ENCODE data around the gene LRRTM4.

LRRTM4 gene

DNA sequence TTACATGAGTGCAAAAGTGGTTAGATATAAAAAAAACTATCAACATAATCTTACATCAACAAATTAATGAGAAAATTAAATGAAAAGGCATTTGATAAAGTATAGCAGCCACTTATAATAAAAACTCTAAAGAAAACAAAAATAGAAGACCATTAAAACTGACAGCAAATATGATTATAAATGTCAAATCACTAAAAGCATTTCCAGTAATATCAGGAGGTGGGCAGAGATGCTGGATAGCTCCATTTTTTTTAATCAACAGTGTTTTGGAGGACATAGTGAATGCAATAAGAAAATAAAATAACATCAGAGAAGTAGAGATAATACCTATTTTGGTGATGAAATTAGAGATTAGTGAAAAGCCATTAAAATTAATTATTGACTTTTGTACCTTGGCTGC is 173.4 kb downstream of the LRRTM4 start:
- DNase-seq (ENCODE audit: low read depth, low spot score), result no peak
- H3K4me3 ChIP-seq (ENCODE audit: low read length), result no peak overlapping the region

DNA sequence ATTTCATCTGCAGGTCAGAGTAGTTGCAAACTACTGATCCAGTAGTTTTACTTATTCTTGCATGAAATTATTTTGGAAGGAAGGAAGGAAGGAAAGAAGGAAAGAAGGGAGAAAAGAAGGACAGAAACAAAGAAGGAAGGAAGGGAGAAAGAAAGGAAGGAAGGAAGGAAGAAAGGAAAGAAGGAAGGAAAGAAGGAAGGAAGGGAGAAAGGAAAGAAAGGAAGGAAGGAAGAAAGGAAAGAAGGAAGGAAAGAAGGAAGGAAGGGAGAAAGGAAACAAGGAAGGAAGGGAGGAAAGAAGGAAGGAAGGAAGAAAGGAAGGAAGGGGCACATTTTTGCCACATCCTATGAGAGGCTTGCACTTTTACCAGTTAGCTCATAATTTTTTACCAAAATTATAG is 186.2 kb downstream of the LRRTM4 start:
- no peak overlapping the region for H3K4me3 ChIP-seq (ENCODE audit: low read length)
- no peak for DNase-seq (ENCODE audit: low read depth, low spot score)

DNA sequence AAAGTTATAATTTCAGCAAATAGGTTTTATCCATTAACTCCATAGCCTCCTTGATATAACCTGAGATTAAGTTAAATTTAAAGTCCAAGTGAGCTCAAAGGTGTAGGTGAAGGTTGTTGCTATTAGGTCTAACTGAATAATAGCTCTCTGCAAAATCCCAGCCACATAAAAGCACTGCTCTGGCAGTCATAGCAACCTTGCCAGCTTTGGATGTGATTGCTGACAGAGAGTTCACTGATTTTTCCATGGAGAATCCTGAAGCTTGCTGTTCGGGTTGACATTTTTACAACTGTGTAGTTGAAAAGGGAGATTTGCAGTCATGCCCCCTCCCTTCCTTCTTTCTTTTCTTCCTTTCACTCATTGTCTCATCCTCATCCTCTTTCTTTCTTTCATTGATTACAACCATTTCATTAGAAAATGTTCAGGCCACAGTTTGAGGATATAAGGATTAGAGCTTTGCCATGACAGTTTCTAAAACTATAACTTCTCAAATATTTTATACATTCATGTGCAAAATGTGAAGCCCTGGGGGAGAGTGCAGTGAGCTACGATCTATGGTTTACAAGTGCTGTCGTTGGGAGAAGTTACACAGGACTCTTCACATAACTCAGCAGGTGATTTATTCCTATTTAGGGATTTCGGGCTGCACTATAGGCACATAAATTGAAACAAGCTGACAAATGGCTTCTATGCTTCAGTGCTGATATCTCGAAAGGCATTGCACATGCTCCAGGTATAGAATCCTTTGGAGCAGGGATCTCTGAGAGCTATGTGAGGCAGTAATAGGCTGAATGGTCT is 193.8 kb downstream of the LRRTM4 start:
- no peak for DNase-seq (ENCODE audit: low read depth, low spot score)
- no peak overlapping the region for H3K4me3 ChIP-seq (ENCODE audit: low read length)

DNA sequence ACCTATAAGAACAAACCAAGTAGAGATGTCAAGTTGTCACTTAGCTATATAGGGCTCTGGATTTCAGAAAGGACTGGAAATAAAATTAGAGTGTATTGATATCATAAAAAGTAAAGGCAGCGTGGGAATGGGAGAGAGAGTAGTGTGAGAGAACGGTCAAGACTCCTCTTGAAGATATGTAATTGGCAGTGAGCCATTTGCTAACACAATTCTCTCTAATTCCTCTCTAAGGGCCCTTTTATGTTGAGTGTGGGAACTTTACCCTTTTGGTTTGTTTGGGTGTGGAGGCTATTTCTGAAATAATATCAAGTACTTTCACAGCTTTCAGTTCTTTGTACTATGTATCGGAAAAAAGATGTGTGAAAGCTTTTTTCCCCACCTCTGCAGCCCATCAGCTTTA is 196.8 kb downstream of the LRRTM4 start:
- no peak overlapping the region for H3K4me3 ChIP-seq (ENCODE audit: low read length)
- no peak for DNase-seq (ENCODE audit: low read depth, low spot score)

DNA sequence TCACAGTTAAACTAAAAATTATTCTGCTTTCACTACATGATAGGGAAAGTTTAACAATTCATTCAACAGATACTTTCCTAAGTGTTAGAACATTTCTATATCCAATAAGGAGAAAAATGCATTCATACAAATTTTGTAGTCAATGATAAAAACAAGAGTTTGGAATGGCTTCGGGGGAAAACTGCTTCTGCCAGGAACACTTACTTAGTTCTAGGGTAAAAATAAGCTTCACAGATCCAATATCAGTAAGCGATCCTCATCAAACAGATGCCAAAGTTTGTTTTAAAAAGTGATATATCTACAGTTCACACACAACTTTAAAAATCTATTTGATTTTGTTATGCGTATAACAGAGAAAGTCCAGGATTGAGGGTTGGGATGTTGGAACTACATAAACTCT is 199.7 kb downstream of the LRRTM4 start:
- no peak overlapping the region for H3K4me3 ChIP-seq (ENCODE audit: low read length)
- DNase-seq (ENCODE audit: low read depth, low spot score), result no peak

DNA sequence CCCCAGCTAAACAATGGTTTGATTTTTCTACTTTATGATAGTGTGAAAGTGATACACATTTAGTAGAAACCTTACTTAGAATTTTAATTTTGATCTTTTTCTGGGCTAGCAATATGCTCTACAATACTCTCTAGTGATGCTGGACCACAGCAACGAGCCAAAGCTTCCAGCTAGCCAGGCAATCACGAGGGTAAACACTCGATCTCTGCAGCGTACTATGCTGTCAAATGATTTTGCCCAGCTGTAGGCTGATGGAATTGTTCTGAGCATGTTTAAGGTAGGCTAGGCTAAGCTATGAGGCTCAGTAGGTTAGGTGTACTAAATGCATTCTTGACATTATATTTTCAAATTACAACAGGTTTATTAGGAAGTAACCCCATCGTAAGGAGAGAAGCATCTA is 207.5 kb downstream of the LRRTM4 start:
- DNase-seq (ENCODE audit: low read depth, low spot score), result no peak
- no peak overlapping the region for H3K4me3 ChIP-seq (ENCODE audit: low read length)

DNA sequence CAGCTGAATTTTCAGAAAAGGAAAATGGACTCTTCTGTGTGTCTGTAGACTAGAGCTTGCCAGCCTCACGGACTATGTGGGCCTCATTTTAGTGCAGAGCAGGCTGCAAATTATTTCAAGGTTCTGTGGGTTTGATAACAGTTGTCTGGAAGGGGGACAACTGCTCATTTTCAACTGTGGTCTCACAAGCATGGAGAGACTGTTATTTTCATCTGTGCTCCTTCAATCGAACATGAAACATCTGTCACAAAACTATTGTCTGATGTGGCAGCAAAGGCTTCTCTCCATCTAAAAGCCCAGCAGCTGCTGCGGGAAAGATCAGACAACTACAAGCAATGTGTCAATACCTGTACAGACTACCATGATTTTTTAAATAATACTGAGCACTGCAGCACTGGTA is 211.8 kb downstream of the LRRTM4 start:
- H3K4me3 ChIP-seq (ENCODE audit: low read length), result no peak overlapping the region
- peak; percentile 90 for DNase-seq (ENCODE audit: low read depth, low spot score)

DNA sequence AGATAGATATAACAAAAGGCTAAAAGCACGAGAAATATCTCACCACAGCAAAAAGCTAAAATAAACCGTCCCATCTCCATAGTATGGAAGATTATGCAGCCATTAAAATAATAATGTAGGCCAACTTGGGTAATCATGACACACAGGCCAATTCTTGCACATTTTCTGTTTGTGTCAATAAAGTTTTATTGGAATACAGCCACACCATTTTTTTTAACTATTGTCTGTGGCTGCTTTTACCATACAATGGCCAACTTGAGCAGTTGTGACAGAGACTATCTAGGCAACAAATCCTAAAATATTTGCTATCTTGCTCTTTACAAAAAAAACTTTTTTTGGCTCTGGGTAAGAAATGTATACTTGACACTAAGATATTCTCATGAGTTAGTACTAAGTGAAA is 212.5 kb downstream of the LRRTM4 start:
- no peak overlapping the region for H3K4me3 ChIP-seq (ENCODE audit: low read length)
- DNase-seq (ENCODE audit: low read depth, low spot score), result no peak

DNA sequence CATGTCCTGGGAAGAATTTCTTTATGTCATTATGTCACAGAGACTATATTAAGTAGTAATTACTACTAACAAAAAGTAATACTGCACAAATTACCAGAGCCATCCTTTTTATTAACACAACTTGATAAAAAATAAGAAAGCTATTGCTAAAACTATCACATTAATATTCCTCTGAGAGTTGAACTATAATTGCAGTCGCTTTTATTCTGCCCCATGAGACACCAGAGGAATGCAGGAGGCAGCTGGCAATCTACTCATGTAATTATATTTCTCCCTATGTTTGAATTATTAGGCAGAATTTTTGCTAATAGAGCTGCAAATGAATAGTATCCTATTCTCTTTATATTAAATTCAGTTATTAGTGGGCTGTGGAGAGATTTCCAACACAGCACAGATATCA is 220.7 kb downstream of the LRRTM4 start:
- no peak for DNase-seq (ENCODE audit: low read depth, low spot score)
- no peak overlapping the region for H3K4me3 ChIP-seq (ENCODE audit: low read length)

DNA sequence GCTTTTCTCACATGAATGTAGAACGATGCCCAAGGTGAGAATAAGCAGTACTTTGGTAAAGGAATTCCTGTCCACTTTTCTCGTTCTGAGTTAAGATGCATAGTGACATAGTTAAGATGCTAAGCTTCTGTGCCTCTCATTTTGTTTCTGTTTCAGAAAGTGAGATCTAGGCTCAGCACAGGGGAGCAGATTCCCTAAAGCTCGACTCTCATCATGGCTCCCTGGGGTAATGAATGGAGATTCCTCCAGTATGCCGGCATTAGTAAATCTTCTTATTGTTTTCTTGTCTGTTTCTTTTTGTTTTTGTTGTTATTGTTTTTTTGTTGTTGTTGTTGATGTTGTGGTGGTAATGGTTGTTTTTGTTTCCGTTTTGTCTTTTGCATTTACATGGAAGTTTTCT is 225.4 kb downstream of the LRRTM4 start:
- no peak for DNase-seq (ENCODE audit: low read depth, low spot score)
- no peak overlapping the region for H3K4me3 ChIP-seq (ENCODE audit: low read length)

DNA sequence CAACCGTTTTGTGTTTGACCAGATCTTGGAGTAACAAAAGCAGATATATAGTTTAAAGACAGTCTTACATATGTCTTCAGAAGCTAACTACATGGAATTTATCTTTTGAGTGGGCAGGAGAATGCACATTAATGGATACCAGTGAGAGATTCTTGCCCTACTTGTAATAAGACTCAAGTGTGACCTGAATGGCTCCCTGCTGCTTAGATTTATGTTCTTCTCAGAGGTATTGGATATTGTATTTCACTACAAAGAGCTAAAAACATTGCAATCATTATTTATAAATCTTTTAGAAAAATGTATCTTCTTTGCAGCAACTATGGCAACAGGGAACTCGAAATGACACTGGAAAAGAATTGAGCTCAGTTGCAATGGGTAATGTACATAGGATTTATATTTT is 227.7 kb downstream of the LRRTM4 start:
- no peak overlapping the region for H3K4me3 ChIP-seq (ENCODE audit: low read length)
- no peak for DNase-seq (ENCODE audit: low read depth, low spot score)

DNA sequence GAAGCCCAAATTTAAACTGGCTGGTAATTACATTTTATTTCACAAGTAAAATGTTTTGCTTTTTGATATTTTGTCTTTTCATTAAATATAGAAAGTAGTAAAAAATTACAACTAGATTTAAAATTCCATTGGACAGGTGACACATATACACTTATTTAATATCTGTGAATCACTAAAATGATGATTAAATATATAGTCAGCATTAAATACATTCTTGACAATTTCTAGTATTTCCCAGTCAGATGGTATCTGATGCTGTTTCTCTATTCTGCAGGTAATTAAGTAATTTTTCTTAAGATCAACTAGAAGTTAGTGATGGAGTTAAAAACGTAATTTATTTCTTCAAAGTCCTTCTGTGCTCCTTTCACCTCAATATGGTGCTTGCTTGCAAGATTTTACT is 237.8 kb downstream of the LRRTM4 start:
- no peak for DNase-seq (ENCODE audit: low read depth, low spot score)
- H3K4me3 ChIP-seq (ENCODE audit: low read length), result no peak overlapping the region

DNA sequence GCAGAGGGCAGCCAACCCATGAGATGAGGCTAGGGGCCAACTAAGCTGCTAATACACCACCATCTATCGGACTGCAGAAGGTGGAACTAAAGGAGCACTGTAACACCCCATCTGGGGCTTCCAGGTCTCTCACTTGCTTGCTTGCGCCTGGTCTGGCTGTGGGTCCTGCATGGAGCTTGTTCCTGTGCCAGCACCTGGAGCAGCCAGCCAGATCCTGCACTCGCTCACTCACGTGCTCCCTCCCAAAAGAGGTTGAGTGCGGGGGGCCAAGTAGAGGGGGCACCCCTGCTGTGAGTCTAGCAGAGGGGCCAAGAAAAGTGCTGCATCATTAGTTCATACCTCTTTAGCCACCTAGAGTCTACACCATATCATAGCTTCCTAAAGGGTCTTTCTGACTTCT is 250.9 kb downstream of the LRRTM4 start:
- no peak for DNase-seq (ENCODE audit: low read depth, low spot score)
- no peak overlapping the region for H3K4me3 ChIP-seq (ENCODE audit: low read length)

DNA sequence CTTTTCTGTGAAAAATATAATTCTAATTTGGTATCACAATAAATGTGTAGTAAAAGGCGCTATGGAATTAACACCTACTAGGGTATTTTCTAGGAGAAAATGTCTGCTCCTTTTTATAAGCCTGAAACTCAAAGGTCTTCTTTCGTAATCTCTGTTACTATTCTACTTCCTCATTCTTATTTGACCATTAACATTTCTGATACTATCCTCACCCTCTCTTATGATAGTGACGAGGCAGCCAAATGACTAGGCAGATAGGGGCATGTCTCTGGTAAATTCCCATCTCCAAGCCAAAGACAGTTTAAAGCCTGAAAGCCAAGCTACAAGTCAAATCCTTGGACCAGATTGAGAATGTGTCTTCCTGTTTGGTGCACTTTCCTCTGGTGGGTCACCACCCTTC is 251.7 kb downstream of the LRRTM4 start:
- no peak overlapping the region for H3K4me3 ChIP-seq (ENCODE audit: low read length)
- DNase-seq (ENCODE audit: low read depth, low spot score), result no peak

DNA sequence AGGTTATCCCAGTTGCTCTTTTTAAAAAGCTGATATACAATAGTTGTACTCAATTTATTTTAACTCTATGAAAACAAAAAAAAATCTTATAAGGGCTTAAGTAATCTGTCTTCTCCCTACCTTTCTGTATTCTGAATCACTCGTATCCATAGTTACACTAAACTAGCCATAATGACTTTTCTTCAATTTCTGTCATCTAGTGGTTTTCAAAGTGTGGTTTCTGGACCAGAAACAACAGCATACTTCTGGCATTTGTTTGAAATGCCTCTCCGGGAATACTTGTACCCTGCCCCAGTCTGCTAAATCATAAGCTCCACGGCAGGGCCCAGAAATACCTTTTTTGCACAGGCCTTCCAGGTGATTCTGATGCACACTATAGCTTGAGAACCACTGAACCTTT is 253.6 kb downstream of the LRRTM4 start:
- no peak for DNase-seq (ENCODE audit: low read depth, low spot score)
- H3K4me3 ChIP-seq (ENCODE audit: low read length), result no peak overlapping the region

DNA sequence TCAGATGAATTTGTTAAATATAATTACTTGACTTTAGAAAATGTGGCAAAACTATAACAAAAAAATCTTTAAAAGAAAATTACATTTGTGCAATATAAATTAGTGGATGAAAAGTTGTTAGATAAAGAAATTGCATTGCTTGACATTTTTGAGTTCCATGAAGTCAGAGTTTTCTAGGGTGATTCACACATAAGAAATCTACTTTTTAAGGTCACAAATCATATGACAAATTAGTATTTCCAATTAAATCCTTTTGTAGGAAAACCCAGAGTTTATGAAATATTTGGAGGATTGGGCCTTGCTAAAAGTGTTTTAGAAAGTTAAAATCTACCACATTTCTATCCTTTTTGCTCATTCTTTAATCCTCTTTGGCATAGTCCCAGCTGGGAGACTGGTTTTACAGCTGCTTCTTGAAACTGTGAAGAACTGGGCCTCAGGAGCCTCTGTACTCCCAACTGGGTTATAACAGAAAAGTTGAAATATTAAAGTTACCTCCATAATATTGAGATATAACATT is 289.2 kb downstream of the LRRTM4 start:
- no peak for DNase-seq (ENCODE audit: low read depth, low spot score)
- H3K4me3 ChIP-seq (ENCODE audit: low read length), result no peak overlapping the region

DNA sequence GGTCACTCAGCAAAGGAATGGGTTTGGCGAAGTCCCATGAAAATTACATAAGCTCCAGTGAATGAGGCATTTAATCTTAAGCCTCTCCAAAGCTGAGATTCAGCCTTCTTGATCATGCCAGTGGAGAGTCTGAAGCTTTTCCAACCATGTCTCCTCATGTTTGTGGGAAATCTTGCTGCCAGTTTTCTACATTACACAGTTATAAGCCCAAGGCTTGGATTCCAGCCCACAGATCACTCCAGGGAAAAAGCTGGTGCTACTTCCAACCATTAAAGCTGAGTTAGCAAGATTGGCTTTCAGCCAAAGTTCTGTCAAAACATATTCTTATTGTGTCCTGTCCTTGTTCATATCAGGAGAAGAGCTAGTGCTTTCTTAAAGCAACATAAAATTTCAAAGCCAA is 293.8 kb downstream of the LRRTM4 start:
- no peak overlapping the region for H3K4me3 ChIP-seq (ENCODE audit: low read length)
- DNase-seq (ENCODE audit: low read depth, low spot score), result no peak

DNA sequence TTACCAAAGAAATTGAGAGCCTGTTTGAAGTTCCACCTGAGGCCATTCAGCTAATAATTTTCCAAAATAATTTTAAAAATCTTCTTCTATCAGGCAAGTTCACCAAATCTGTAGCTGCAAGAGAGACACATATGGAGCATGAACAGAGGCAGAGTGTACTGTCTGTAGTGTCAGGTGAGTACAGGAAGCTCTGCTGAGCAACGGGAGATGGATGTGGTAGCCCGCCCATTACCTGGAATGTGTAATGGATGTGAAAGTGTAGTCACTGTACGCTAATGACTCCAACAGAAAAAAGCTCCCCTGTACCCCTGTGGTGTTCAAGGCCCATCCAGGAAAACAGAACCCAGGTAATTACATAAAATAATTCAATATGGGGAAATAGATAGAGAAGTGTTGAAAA is 311.5 kb downstream of the LRRTM4 start:
- no peak overlapping the region for H3K4me3 ChIP-seq (ENCODE audit: low read length)
- DNase-seq (ENCODE audit: low read depth, low spot score), result no peak

DNA sequence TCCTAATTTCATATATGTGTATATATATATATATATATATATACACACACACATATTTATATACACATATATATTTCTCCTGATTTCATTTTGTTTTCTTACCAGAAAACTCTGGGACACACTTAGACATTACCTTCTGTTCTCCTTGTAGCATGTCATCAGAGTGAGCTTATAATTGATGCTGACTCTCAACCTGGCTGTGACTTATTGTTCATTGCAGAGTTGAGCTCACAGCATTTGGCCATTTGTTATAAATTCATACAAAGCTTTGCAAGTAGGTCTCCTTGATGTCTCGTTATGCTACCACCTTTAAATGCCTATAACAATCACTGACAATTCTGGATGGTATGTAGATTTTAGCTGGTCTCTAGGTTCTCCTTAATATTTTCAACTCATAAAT is 314.8 kb downstream of the LRRTM4 start:
- H3K4me3 ChIP-seq (ENCODE audit: low read length), result no peak overlapping the region
- DNase-seq (ENCODE audit: low read depth, low spot score), result no peak

DNA sequence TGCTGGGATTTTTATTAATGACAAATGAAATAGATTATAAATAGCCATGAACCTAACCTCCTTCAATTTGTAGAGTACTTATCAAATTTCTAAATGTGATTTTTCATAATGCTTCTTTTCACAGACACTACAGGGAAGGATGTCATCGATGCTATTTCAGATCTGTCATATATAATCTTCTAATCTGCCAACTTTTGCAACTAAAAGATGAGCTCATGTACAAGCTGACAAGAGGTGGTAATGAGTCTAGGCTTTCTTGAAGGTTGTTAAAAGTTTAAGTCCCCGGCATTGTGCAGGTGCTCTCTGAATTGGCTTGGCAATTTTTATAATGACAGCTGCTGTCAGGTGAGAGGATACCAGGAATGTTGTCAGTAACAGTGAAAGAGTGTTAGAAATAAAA is 320.4 kb downstream of the LRRTM4 start:
- no peak for DNase-seq (ENCODE audit: low read depth, low spot score)
- H3K4me3 ChIP-seq (ENCODE audit: low read length), result no peak overlapping the region

DNA sequence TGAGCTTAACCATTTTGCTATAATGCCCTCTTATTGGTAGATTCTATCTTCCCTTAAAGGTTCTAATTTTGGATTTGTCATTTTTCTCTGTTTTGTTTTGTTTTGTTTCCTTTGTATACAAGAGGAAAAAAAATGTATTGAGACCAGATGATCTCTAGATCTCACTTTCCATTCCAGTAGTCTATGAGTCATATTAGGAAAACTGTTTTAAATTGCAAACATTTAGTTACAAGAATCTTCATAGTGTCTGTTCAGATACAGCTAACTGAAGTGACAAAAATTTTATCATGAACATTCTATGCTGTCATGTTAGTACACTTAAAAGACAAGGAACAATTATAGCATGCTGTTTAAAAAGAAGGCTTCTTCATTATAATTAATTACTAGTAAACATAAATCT is 322.8 kb downstream of the LRRTM4 start:
- no peak overlapping the region for H3K4me3 ChIP-seq (ENCODE audit: low read length)
- no peak for DNase-seq (ENCODE audit: low read depth, low spot score)

Measured in Jurkat, Clone E6-1 (cell line).